ENCODE measurements around the gene RALGAPB.

- TF ChIP-seq CTCF (IDR thresholded peaks at IDR 0.05), result no peak
- no peak for TF ChIP-seq POLR2A (IDR thresholded peaks at IDR 0.05)
- no peak for TF ChIP-seq POLR2AphosphoS5 (IDR thresholded peaks at IDR 0.05)
Observed at GRCh38 chr20:38514185-38514584, 41.5 kb downstream of the RALGAPB start.

Measured in breast epithelium (tissue), 3 donors.